HUDEP-2 (cell line): ENCODE measurements around the gene KCNJ6.
"Not testable (repeated sequence)": the region's sequence is repeated elsewhere in the genome, so short reads cannot be mapped to it uniquely, and the experiment has no call there.

Experiments
- DNase-seq, 76 experiments: peaks; one replicate each; lab custom pipeline; 2025; ENCODE audit not compliant: unreplicated experiment in 76 of 76; lab: John Stamatoyannopoulos, UW

Gene KCNJ6

GRCh38 chr21:37658121-37658816, 258.0 kb downstream of the KCNJ6 start:
- DNase-seq = no peak

DNA sequence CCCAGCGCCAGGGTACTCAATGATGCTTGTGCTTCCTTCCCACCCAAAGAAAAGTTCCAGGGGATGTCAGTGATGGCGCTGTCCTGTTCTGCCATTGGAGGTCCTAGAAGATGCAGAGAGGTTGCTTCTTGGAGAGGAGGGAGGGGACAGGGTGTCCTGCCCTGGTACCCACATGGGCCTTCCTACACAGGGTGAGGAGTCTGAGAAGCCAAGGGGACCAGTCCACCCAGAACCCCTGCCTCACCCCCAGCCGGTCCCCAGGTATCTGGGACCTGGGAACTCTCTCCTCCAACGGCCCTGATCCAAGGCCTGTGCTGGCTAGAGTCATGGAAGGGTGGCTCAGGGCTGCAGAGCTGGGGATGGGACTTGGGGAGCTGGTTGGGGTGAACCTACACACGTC, 259.4 kb downstream of the KCNJ6 start:
- no peak for DNase-seq

- no peak for DNase-seq
Measured at GRCh38 chr21:37655611-37656300, 260.5 kb downstream of the KCNJ6 start.

GRCh38 chr21:37654596-37654995, 261.7 kb downstream of the KCNJ6 start:
- DNase-seq = no peak

GRCh38 chr21:37653201-37653600, 263.1 kb downstream of the KCNJ6 start:
- DNase-seq = no peak

- no peak for DNase-seq
Measured at GRCh38 chr21:37647781-37648180, 268.5 kb downstream of the KCNJ6 start.

DNA sequence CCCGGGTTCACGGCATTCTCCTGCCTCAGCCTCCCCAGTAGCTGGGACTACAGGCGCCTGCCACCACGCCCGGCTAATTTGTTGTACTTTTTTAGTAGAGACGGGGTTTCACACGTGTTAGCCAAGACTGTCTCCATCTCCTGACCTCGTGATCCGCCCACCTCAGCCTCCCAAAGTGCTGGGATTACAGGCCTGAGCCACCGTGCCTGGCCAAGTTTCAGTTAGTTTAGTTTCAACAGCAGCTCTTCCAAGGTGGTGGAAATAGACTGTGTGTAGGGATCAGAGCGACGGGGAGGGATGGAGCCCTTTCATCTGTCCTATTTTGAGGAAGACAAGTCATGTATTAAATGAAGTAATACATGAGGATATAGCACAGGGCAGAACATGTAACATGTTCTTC, 269.5 kb downstream of the KCNJ6 start:
- DNase-seq = not testable (repeated sequence)

DNA sequence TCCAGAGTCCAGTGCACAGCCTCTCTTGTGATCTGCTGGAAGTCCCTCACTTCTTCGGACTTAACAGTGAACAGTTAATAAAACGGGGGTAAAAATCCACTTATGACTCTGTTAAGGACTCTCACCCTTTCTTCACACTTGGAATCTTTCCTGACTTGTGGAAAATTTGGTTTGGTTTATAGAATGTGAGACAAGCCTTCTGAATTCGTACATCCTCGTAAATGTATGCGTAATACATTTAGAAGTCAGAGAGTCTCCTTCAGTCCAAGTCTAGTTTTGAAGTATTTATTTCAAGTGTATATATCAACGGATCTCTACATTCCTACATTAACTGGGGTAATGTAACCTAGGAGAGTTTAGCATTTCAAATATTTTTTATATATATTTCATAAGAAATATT, 270.4 kb downstream of the KCNJ6 start:
- no peak for DNase-seq

DNA sequence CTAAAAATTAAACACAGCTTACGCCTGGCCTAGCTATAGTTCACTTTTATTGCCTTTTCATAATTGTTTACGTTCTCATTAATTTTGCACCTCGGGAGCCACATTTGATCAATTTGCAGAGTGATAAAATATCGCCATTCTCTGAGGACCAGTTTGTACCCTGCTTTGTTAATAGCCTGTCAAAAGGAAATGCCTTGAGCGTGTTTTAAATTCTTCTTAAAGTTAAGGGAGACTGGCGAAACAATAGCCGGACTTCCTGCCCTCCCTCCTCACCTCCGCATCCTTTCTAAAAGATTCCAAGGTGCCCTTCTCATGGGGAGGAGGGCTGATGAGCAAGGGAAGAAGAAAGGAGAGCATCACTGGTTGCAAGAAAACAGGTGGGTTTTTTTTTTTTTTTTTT, 271.6 kb downstream of the KCNJ6 start:
- no peak for DNase-seq

DNA sequence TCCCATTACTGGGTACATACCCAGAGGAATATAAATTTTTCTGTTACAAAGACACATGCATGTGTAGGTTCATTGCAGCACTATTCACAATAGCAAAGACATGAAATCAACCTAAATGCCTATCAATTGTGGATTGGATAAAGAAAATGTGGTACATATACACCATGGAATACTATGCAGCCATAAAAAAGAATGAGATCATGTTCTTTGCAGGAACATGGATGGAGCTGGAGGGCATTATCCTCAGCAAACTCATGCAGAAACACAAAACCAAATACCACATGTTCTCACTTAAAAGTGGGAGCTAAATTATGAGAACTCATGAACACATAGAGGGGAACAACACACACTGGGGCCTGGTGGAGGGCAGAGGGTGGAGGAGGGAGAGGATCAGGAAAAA, 272.4 kb downstream of the KCNJ6 start:
- not testable (repeated sequence) for DNase-seq

- DNase-seq = peak in 2 of 76 experiments; percentile 2 to 5
Measured at GRCh38 chr21:37642493-37642892, 273.8 kb downstream of the KCNJ6 start.

- DNase-seq = no peak
Measured at GRCh38 chr21:37639756-37640155, 276.5 kb downstream of the KCNJ6 start.

- no peak for DNase-seq
Measured at GRCh38 chr21:37636152-37636860, 280.0 kb downstream of the KCNJ6 start.

DNA sequence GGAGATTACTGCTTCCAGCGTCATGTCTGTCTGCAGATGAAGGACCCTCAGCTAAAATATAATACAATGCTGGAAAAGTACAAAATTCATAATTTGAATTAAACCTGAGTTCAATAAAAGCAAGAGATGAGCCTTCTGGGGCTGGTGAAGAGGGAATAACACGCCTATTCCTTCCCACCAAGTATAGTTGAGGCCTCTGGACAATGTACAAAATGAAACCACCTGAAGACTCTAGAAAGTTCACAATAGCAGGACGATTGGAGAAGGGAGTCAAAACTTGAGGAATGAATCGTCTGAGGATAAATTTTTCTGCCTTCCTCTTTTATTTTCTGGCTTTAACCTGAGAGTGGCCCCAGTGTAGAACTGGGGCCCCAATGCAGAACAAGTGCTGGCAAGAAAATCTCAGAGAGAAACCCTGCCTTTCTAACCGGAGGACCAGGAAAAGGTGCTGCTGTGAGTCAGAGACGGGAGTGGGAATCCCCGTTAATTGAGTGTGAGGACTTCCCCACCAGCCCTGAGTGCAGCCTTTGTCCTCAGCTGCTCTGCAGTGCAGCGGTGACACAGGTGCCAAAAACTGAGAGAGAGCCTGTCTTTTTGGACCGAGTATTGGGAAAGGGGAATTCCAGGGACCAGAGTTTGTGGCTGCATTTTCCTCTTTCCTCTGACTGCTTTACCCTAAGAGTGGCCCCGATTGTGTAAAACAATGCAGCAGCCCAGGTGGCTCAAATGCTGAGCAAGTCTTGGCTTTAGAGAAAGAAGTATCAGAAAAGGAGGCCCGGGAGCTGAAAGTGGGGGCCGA, 284.7 kb downstream of the KCNJ6 start:
- no peak for DNase-seq

DNA sequence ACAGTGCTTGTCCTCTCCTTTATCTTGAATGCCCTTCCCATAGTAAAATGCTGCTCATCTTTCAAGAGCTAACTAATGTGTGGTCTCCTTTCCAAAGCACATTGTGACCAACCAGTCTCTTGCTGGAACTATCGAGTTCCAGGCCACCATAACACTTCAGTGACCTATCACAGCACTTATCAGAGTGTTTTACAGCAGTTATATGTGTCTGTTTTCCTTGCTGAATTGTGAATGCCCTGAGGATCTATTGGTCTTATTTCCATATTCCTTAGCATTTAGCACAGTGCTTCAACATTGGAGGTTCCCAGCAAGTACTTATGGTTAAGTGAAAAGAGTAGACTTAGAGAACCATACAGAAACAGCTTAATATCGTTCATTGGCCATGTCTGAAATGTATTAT, 285.4 kb downstream of the KCNJ6 start:
- DNase-seq = no peak

DNA sequence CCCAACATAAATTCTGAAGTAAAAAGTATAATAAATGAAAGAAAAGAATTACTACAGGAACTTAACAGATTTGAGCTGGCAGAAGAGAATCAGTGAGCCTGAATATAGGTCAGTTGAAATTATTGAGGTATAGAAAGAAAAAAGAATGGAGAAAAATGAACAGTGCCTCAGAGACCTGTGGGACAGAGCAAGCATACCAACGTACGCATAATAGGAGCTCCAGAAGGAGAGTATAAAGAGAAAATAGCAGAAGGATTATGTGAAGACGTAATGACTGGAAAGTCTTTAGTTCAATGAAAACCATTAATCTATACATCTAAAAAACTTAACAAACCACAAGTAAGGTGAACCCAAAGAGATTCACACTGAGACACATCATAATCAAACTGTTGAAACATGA, 287.9 kb downstream of the KCNJ6 start:
- no peak for DNase-seq

- no peak for DNase-seq
Measured at GRCh38 chr21:37627561-37627960, 288.7 kb downstream of the KCNJ6 start.

GRCh38 chr21:37627074-37627473, 289.2 kb downstream of the KCNJ6 start:
- no peak for DNase-seq

DNA sequence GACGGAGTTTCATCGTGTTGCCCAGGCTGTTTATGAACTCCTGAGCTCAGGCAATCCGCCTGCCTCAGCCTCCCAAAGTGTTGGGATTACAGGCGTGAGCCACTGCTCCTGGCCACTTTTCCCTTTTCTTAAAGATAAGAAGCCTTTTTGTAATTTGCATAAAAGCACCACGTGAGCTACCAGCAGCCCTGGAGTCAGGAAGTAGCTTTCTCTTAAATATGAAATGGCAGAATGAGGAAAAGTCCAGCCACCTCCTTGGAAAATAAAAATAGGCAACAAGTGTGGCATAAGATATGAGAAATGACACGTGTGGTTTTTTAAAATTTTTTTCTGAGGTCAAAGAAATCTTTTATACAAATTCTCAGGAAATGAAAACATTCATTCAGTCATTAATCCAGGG, 289.9 kb downstream of the KCNJ6 start:
- no peak for DNase-seq

- no peak for DNase-seq
Measured at GRCh38 chr21:37623689-37624088, 292.6 kb downstream of the KCNJ6 start.

DNA sequence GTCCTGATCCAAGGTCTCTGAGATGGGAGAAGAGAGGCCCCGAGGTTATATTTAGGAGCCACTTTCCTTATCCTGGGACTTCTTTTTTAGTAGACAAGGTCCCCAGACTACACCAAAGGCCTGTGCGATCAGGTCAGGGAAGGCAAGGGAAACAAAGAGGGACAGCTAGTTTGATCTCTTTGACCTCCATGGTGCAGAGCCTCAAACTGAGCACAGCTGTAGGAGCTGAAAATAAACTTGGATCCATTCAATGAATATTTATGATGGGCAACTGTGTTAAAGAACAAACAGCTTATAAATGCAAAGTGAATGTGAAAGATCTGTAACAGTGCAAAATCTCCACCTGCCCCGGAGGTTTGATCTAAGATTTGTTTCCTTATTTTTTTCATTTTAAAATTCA, 293.1 kb downstream of the KCNJ6 start:
- DNase-seq = no peak
